Immature natural killer cell (primary cell): ENCODE data around the gene ERFL. TPM values are rescaled to one million over a fixed set of nuclear protein-coding genes. Genes with fewer than 3 reads are reported as not detected.
"Not testable (repeated sequence)": the region's sequence is repeated elsewhere in the genome, so short reads cannot be mapped to it uniquely, and the experiment has no call there.

ENCODE experiments used
- DNase-seq, 3 donors: peaks; one replicate each; pipeline ENCODE4 v3.0.0; 2022; ENCODE audit warnings: mixed read lengths in 1 of 3
- H3K27ac Mint-ChIP-seq, 6 donors: one replicate each; pipeline ENCODE4 v1.8.0; 2020; ENCODE audit warnings: mixed read lengths in 6 of 6, mild to moderate bottlenecking in 5 of 6, inconsistent platforms in 4 of 6, moderate library complexity in 3 of 6
- H3K27me3 Mint-ChIP-seq, 3 donors: one replicate each; pipeline ENCODE4 v1.8.0; 2020 to 2021; ENCODE audit warnings: low read depth in 3 of 3, mild to moderate bottlenecking in 3 of 3, mixed read lengths in 3 of 3, moderate library complexity in 3 of 3, inconsistent platforms in 1 of 3
- H3K36me3 Mint-ChIP-seq, 3 donors: one replicate each; pipeline ENCODE4 v1.8.0; 2020; ENCODE audit warnings: mixed read lengths in 3 of 3, inconsistent platforms in 2 of 3, mild to moderate bottlenecking in 2 of 3
- H3K4me1 Mint-ChIP-seq, 2 donors: one replicate each; pipeline ENCODE4 v1.8.0; 2020; ENCODE audit warnings: inconsistent platforms in 2 of 2, mild to moderate bottlenecking in 2 of 2, mixed read lengths in 2 of 2, moderate library complexity in 1 of 2
- H3K4me3 Mint-ChIP-seq, 5 donors: one replicate each; pipeline ENCODE4 v1.8.0; 2020; ENCODE audit warnings: mild to moderate bottlenecking in 5 of 5, mixed read lengths in 5 of 5, inconsistent platforms in 3 of 5, moderate library complexity in 3 of 5
- H3K9me3 Mint-ChIP-seq, 6 donors: one replicate each; pipeline ENCODE4 v1.8.0; 2020; ENCODE audit warnings: mild to moderate bottlenecking in 6 of 6, mixed read lengths in 6 of 6, inconsistent platforms in 4 of 6, moderate library complexity in 3 of 6
- polyA plus RNA-seq, 3 donors: library from polyadenylated mRNA; unstranded; fragments of 300-500 nt; fragmentation: Illumina TruSeq; gene quantifications; one replicate each; pipeline ENCODE4 v1.2.3, GENCODE V29; 2021

The ERFL gene
- polyA plus RNA-seq, 3 donors from 2014 or later: 0.11 TPM; not detected in 2

- not testable (repeated sequence) for DNase-seq, H3K9me3 Mint-ChIP-seq, H3K36me3 Mint-ChIP-seq
- peaks cover 55 to 90% of the 10 kb centered on the region in 2 donors for H3K4me1 Mint-ChIP-seq
- peaks cover 17 to 20% (median 19%) of the 10 kb centered on the region in 3 donors for H3K27me3 Mint-ChIP-seq
- H3K27ac Mint-ChIP-seq: peak overlapping the region; percentile 98 to 100 (median 99)
- peak overlapping the region; percentile 62 to 87 (median 83) for H3K4me3 Mint-ChIP-seq
Observed at GRCh38 chr19:41875973-41876372, 52.3 kb downstream of the ERFL start.

- H3K4me3 Mint-ChIP-seq: peak overlapping the region; percentile 64 to 76 (median 75)
- peak overlapping the region; percentile 94 to 100 (median 98) for H3K27ac Mint-ChIP-seq
- DNase-seq: peak; percentile 67
- H3K9me3 Mint-ChIP-seq: no peaks in the 10 kb centered on the region
- peaks cover 0 to 12% (median 5%) of the 10 kb centered on the region in 3 donors for H3K36me3 Mint-ChIP-seq
- peaks cover 17 to 23% (median 19%) of the 10 kb centered on the region in 3 donors for H3K27me3 Mint-ChIP-seq
- peaks cover 68 to 82% of the 10 kb centered on the region in 2 donors for H3K4me1 Mint-ChIP-seq
Observed at GRCh38 chr19:41872775-41873647, 55.2 kb downstream of the ERFL start.

GRCh38 chr19:41872384-41872774 is 55.9 kb downstream of the ERFL start:
- peaks cover 0 to 16% (median 5%) of the 10 kb centered on the region in 3 donors for H3K36me3 Mint-ChIP-seq
- peak overlapping the region; percentile 94 to 100 (median 98) for H3K27ac Mint-ChIP-seq
- H3K9me3 Mint-ChIP-seq: no peaks in the 10 kb centered on the region
- H3K27me3 Mint-ChIP-seq: peaks cover 17 to 23% (median 19%) of the 10 kb centered on the region in 3 donors
- no peak for DNase-seq
- H3K4me1 Mint-ChIP-seq: peaks cover 67 to 79% of the 10 kb centered on the region in 2 donors
- peak overlapping the region; percentile 18 to 53 (median 35) for H3K4me3 Mint-ChIP-seq

- Mint-ChIP-seq H3K27me3 (peaks cover 17 to 23% (median 18%) of the 10 kb centered on the region in 3 donors), H3K4me3 (peak overlapping the region; percentile 76 to 86 (median 81)), H3K9me3 (no peaks in the 10 kb centered on the region), H3K4me1 (peaks cover 61 to 73% of the 10 kb centered on the region in 2 donors), H3K27ac (peak overlapping the region; percentile 94 to 100 (median 98)), H3K36me3 (peaks cover 0 to 16% (median 5%) of the 10 kb centered on the region in 3 donors)
- peak; percentile 81 to 84 (median 83) for DNase-seq
Observed at GRCh38 chr19:41871573-41872383, 56.5 kb downstream of the ERFL start.

- Mint-ChIP-seq H3K4me1 (peaks cover 49 to 64% of the 10 kb centered on the region in 2 donors), H3K27me3 (peaks cover 12 to 20% (median 13%) of the 10 kb centered on the region in 3 donors), H3K27ac (peak overlapping the region; percentile 87 to 98 (median 92)), H3K36me3 (peaks cover 0 to 16% (median 5%) of the 10 kb centered on the region in 3 donors), H3K9me3 (no peaks in the 10 kb centered on the region), H3K4me3 (peak overlapping the region in 3 of 5 donors; percentile 31 to 66 (median 58))
- DNase-seq: no peak
Observed at GRCh38 chr19:41870401-41870873, 57.8 kb downstream of the ERFL start.

- no peaks in the 10 kb centered on the region for H3K9me3 Mint-ChIP-seq
- H3K36me3 Mint-ChIP-seq: peaks cover 3 to 20% (median 5%) of the 10 kb centered on the region in 3 donors
- DNase-seq: no peak
- H3K27ac Mint-ChIP-seq: peak overlapping the region; percentile 84 to 98 (median 92)
- H3K4me3 Mint-ChIP-seq: no peak overlapping the region
- peaks cover 8 to 16% (median 11%) of the 10 kb centered on the region in 3 donors for H3K27me3 Mint-ChIP-seq
- peaks cover 49 to 57% of the 10 kb centered on the region in 2 donors for H3K4me1 Mint-ChIP-seq
Observed at GRCh38 chr19:41869374-41869955, 58.8 kb downstream of the ERFL start.

- no peak overlapping the region for H3K4me3 Mint-ChIP-seq
- H3K36me3 Mint-ChIP-seq: peaks cover 6 to 24% (median 8%) of the 10 kb centered on the region in 3 donors
- peak overlapping the region in 5 of 6 donors; percentile 50 to 94 (median 73) for H3K27ac Mint-ChIP-seq
- peaks cover 54 to 57% of the 10 kb centered on the region in 2 donors for H3K4me1 Mint-ChIP-seq
- no peaks in the 10 kb centered on the region for H3K9me3 Mint-ChIP-seq
- no peak for DNase-seq
- H3K27me3 Mint-ChIP-seq: peaks cover 8 to 16% (median 11%) of the 10 kb centered on the region in 3 donors
Observed at GRCh38 chr19:41868989-41869300, 59.3 kb downstream of the ERFL start.

- no peak for DNase-seq
- H3K4me3 Mint-ChIP-seq: peak overlapping the region in 1 of 5 donors; percentile 35
- no peaks in the 10 kb centered on the region for H3K9me3 Mint-ChIP-seq
- H3K4me1 Mint-ChIP-seq: peaks cover 56% of the 10 kb centered on the region in 2 donors
- H3K27me3 Mint-ChIP-seq: peaks cover 8 to 16% (median 10%) of the 10 kb centered on the region in 3 donors
- H3K36me3 Mint-ChIP-seq: peaks cover 8 to 27% (median 10%) of the 10 kb centered on the region in 3 donors
- H3K27ac Mint-ChIP-seq: peak overlapping the region; percentile 61 to 94 (median 84)
Observed at GRCh38 chr19:41868120-41868988, 59.9 kb downstream of the ERFL start.

GRCh38 chr19:41866284-41866683 is 62.0 kb downstream of the ERFL start:
- Mint-ChIP-seq H3K27ac (peak overlapping the region in 3 of 6 donors; percentile 39 to 71 (median 59)), H3K27me3 (peaks cover 3 to 11% (median 6%) of the 10 kb centered on the region in 3 donors), H3K4me3 (no peak overlapping the region), H3K4me1 (peaks cover 56 to 57% of the 10 kb centered on the region in 2 donors), H3K36me3 (peaks cover 11 to 39% (median 16%) of the 10 kb centered on the region in 3 donors), H3K9me3 (no peaks in the 10 kb centered on the region)
- DNase-seq: no peak

GRCh38 chr19:41864374-41864773 is 63.9 kb downstream of the ERFL start:
- Mint-ChIP-seq H3K27ac (peak overlapping the region in 3 of 6 donors; percentile 43 to 53 (median 53)), H3K9me3 (no peaks in the 10 kb centered on the region), H3K36me3 (peaks cover 11 to 33% (median 15%) of the 10 kb centered on the region in 3 donors), H3K27me3 (peaks cover 3 to 11% (median 8%) of the 10 kb centered on the region in 3 donors), H3K4me1 (peaks cover 58 to 59% of the 10 kb centered on the region in 2 donors), H3K4me3 (no peak overlapping the region)
- DNase-seq: no peak

GRCh38 chr19:41863209-41863931 is 64.9 kb downstream of the ERFL start:
- Mint-ChIP-seq H3K27me3 (peaks cover 3 to 12% (median 8%) of the 10 kb centered on the region in 3 donors), H3K4me1 (peaks cover 60 to 63% of the 10 kb centered on the region in 2 donors), H3K9me3 (no peaks in the 10 kb centered on the region), H3K27ac (peak overlapping the region; percentile 42 to 83 (median 60)), H3K4me3 (no peak overlapping the region), H3K36me3 (peaks cover 11 to 33% (median 15%) of the 10 kb centered on the region in 3 donors)
- no peak for DNase-seq
